Suprapubic skin (tissue), 4 donors: ENCODE measurements around the gene ANKMY1. TPM values are rescaled to one million over a fixed set of nuclear protein-coding genes. Genes with fewer than 3 reads are reported as not detected.

Source experiments
- DNase-seq, 2 donors: peaks; one replicate each; pipeline ENCODE4 v3.0.0-alpha.2; 2019; ENCODE audit warnings: low spot score in 2 of 2
- H3K27ac ChIP-seq: fragments of 200-600 bp; sonication (generic); one replicate; pipeline ENCODE4 v1.5.1; 2019
- H3K27me3 ChIP-seq: fragments of 200-600 bp; sonication (generic); one replicate; pipeline ENCODE4 v1.5.1; 2019
- H3K36me3 ChIP-seq: fragments of 200-600 bp; sonication (generic); one replicate; pipeline ENCODE4 v1.5.1; 2019
- H3K4me1 ChIP-seq: fragments of 200-600 bp; sonication (generic); one replicate; pipeline ENCODE4 v1.5.1; 2019
- H3K4me3 ChIP-seq: fragments of 200-600 bp; sonication (generic); one replicate; pipeline ENCODE4 v1.5.1; 2019; ENCODE audit warnings: mild to moderate bottlenecking
- H3K9me3 ChIP-seq: fragments of 200-600 bp; sonication (generic); one replicate; pipeline ENCODE4 v1.5.1; 2019
- CTCF ChIP-seq, 2 donors: fragments of 200-600 bp in 1 of 2; fragments of 450-650 bp in 1 of 2; sonication (generic) in 1 of 2; IDR thresholded peaks; one replicate each; pipeline ENCODE4 v1.5.1; 2016 to 2019; ENCODE audit warnings: antibody characterized with exemption in 2 of 2, mild to moderate bottlenecking in 1 of 2, moderate library complexity in 1 of 2
- EP300 ChIP-seq: sonication (generic); formaldehyde crosslinking; IDR thresholded peaks from one replicate; pipeline ENCODE4 v1.6.1; 2017; ENCODE audit warnings: antibody characterized with exemption
- POLR2A ChIP-seq, 2 donors: fragments of 450-650 bp; IDR thresholded peaks; one replicate each; pipeline ENCODE4 v1.6.1; 2017; ENCODE audit warnings: antibody characterized with exemption in 2 of 2, mild to moderate bottlenecking in 2 of 2, moderate library complexity in 2 of 2
- POLR2AphosphoS5 ChIP-seq, 3 donors: sonication (generic); formaldehyde crosslinking; IDR thresholded peaks; one replicate each; pipeline ENCODE4 v1.6.1; 2017; ENCODE audit warnings: antibody characterized with exemption in 3 of 3
- WGBS: methylation state at CpG from one replicate; pipeline ENCODE4 v1.1.5; 2018; 5-methylcytosine and 5-hydroxymethylcytosine counted together
- total RNA-seq, 4 donors: library from RNA; depleted of rRNA; stranded (reverse); fragments of >200 nt; gene quantifications; one replicate each; pipeline ENCODE4 v1.1.0, GENCODE V29; 2016

ANKMY1 gene
- total RNA-seq, 4 donors from 2014 or later: 12.2 to 52.1 (median 23.0) TPM

GRCh38 chr2:240473211-240473610 lies 84.6 kb downstream of the ANKMY1 start:
- TF ChIP-seq POLR2AphosphoS5 (IDR thresholded peaks at IDR 0.05): no peak
- no peak for TF ChIP-seq EP300
- no peak for TF ChIP-seq POLR2A (IDR thresholded peaks at IDR 0.05)
- no peak for TF ChIP-seq CTCF (IDR thresholded peaks at IDR 0.05)
- no peak for DNase-seq
- WGBS: 92% methylated on average over 4 of the region's 4 CpGs

DNA sequence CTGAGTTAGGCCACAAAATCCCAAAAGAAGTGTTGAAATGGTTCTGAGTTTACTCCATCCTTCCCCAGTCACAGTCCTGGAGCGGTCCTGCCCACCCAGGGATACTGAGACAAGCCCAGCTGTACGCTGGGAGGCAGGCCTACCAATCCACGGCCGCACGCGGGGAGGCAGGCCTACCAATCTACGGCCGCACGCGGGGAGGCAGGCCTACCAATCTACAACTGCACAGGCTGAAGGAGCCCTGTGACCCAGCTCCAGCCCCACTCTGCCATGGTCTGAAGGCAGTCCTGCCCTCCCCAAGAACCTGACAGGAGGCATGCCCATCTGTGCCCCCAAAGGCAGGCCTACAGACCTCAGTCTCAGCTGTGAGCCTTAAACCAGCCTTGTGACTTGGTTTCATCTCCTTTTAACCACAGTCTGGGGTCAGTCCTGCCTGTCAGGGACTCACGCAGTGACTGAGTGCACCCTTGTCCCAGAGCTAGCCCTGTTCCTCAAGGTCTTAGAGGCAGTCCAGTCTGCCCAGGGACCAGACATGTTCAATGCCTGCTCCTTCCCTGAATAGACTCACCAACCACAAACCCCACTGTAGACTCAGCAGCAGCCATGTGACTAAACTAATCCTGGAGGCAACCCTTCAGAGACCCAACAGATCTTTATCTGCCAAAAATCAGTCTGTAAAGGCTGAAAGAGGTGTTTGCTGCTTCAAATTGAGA lies 85.6 kb downstream of the ANKMY1 start:
- TF ChIP-seq POLR2A (IDR thresholded peaks at IDR 0.05) (no peak), POLR2AphosphoS5 (IDR thresholded peaks at IDR 0.05) (no peak), EP300 (no peak), CTCF (IDR thresholded peaks at IDR 0.05) (no peak)
- DNase-seq: peak in 1 of 2 donors; percentile 65
- WGBS: 92% methylated on average over 4 of the region's 11 CpGs

More at GRCh38 chr2:240473211-240473610, 84.6 kb downstream of the ANKMY1 start:
- Histone ChIP-seq H3K9me3 (no peaks in the 10 kb centered on the region), H3K4me1 (peaks cover 8% of the 10 kb centered on the region), H3K27me3 (no peaks in the 10 kb centered on the region), H3K36me3 (no peaks in the 10 kb centered on the region), H3K4me3 (no peak overlapping the region), H3K27ac (no peak overlapping the region)

DNA sequence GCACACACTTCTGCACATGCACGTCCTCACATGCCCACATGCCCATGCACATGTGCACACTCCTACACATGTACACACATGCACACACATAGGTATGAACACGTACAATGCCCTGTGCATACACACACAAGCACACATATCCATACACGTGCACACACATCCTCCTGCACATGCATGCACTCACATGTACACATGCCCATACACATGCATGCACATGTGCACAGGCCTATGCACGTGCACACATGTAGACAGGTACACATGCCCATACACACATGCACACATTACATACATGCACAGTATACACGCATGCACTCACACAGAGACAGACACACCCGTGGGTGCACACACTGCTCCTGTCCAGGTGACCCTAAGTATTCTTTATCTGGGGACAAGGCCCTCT lies 88.0 kb downstream of the ANKMY1 start:
- TF ChIP-seq CTCF (IDR thresholded peaks at IDR 0.05) (no peak), EP300 (no peak), POLR2AphosphoS5 (IDR thresholded peaks at IDR 0.05) (no peak), POLR2A (IDR thresholded peaks at IDR 0.05) (no peak)
- H3K36me3 ChIP-seq: peaks cover 22% of the 10 kb centered on the region
- no peak overlapping the region for H3K27ac ChIP-seq
- peaks cover 8% of the 10 kb centered on the region for H3K4me1 ChIP-seq
- peak in 1 of 2 donors; percentile 35 for DNase-seq
- H3K9me3 ChIP-seq: no peaks in the 10 kb centered on the region
- 86% methylated on average over 4 of the region's 6 CpGs for WGBS
- no peaks in the 10 kb centered on the region for H3K27me3 ChIP-seq
- no peak overlapping the region for H3K4me3 ChIP-seq

More for the DNA sequence above, 85.6 kb downstream of the ANKMY1 start:
- Histone ChIP-seq H3K4me1 (peaks cover 8% of the 10 kb centered on the region), H3K9me3 (no peaks in the 10 kb centered on the region), H3K4me3 (no peak overlapping the region), H3K36me3 (no peaks in the 10 kb centered on the region), H3K27me3 (no peaks in the 10 kb centered on the region), H3K27ac (no peak overlapping the region)

DNA sequence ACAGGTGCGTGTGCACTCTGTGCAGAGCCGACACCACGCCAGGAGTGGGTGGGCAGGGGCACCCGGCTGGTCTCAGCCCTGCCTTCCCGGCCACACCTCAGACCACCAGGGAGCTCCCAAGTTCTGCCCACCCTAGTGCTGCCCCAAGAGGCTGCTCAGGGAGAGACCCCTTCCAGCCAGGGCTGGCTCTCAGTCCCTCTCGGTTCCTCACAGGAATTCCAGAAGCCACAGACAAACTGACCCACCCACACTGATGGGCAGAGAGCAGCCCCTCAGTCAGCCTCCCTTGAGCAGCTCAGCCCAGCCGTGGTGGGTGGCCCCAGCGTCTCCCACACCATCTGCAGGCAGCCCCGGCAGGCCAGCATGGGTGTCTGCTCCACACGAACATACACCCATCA lies 88.5 kb downstream of the ANKMY1 start:
- no peaks in the 10 kb centered on the region for H3K27me3 ChIP-seq
- no peak for TF ChIP-seq CTCF (IDR thresholded peaks at IDR 0.05)
- TF ChIP-seq POLR2A (IDR thresholded peaks at IDR 0.05): no peak
- no peak for TF ChIP-seq POLR2AphosphoS5 (IDR thresholded peaks at IDR 0.05)
- no peak for TF ChIP-seq EP300
- 44% methylated on average over 9 of the region's 10 CpGs for WGBS
- peaks cover 24% of the 10 kb centered on the region for H3K36me3 ChIP-seq
- peaks cover 8% of the 10 kb centered on the region for H3K4me1 ChIP-seq
- no peak overlapping the region for H3K4me3 ChIP-seq
- peak in 1 of 2 donors; percentile 47 for DNase-seq
- H3K9me3 ChIP-seq: no peaks in the 10 kb centered on the region
- H3K27ac ChIP-seq: no peak overlapping the region

GRCh38 chr2:240468303-240469238 lies 89.2 kb downstream of the ANKMY1 start:
- no peaks in the 10 kb centered on the region for H3K27me3 ChIP-seq
- no peak overlapping the region for H3K4me3 ChIP-seq
- H3K4me1 ChIP-seq: peaks cover 8% of the 10 kb centered on the region
- WGBS: 58% methylated on average over 10 of the region's 20 CpGs
- peak in 1 of 2 donors; percentile 74 for DNase-seq
- no peaks in the 10 kb centered on the region for H3K9me3 ChIP-seq
- H3K27ac ChIP-seq: no peak overlapping the region
- no peak for TF ChIP-seq POLR2AphosphoS5 (IDR thresholded peaks at IDR 0.05)
- H3K36me3 ChIP-seq: peaks cover 24% of the 10 kb centered on the region
